Measurements from ENCODE around the gene HHLA2. TPM values are rescaled to one million over a fixed set of nuclear protein-coding genes. Genes with fewer than 3 reads are reported as not detected.

HHLA2 gene
- polyA plus RNA-seq, 1 donor (not counting 4 experiments of a cell fraction or from before 2014, with no cell fraction given) = not detected

DNA sequence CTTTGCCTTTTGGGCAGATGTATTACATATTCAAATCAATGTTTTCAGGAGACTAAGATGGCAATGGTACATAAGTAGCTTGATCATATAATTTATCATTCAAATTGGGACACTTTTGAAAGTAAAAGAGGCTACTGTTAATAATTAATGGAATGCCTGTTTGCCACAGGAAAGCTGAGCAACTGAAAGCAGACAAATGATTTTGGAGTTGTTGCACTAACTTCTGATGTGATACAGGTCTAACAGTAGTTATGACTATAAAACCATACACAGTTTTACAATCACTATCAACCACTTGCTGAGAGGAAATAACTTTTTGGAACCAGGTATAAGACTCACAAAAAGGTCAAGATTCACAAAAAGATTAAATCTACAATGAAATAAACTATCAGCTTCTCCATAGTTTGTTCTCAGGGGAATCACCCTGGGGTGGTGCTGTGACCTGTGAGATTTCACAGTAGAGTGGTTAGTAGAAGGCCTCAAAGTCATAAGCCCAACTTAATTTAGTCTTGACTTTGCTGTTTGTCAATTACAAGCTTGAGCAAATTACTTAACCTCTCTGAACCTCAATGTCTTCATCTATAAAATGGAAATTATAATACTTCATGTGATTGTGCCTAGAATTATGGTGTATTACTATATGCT lies 42.7 kb downstream of the HHLA2 start:
- H3K9me3 ChIP-seq (ENCODE audit: control insufficient read depth, low read depth, low read length) = no peaks in the 10 kb centered on the region
- no peaks in the 10 kb centered on the region for H3K9me1 ChIP-seq (ENCODE audit: control insufficient read depth, extremely low read depth, insufficient read depth, low read length)
- FAIRE-seq (no peak), DNase-seq (ENCODE audit: low read depth, low spot score) (no peak)
- dilution Hi-C loops (cut with MboI; ENCODE audit: extremely low pct_ligation_motif_present, low sequenced_read_pairs) = no loop called here
- H4K20me1 ChIP-seq (ENCODE audit: control insufficient read depth, extremely low read depth, insufficient read depth, low read length) = no peaks in the 10 kb centered on the region
- H3K27ac ChIP-seq (ENCODE audit: control insufficient read depth, insufficient read depth, low read length) = no peak overlapping the region
- H3K4me2 ChIP-seq (ENCODE audit: control insufficient read depth, extremely low read depth, insufficient read depth, low read depth, low read length) = no peak overlapping the region
- no peaks in the 10 kb centered on the region for H3K27me3 ChIP-seq (ENCODE audit: control insufficient read depth, extremely low read depth, insufficient read depth, low read length)
- TF ChIP-seq EZH2 (IDR thresholded peaks at IDR 0.05; ENCODE audit: low read length) = no peak
- TF ChIP-seq, protein P1, sequence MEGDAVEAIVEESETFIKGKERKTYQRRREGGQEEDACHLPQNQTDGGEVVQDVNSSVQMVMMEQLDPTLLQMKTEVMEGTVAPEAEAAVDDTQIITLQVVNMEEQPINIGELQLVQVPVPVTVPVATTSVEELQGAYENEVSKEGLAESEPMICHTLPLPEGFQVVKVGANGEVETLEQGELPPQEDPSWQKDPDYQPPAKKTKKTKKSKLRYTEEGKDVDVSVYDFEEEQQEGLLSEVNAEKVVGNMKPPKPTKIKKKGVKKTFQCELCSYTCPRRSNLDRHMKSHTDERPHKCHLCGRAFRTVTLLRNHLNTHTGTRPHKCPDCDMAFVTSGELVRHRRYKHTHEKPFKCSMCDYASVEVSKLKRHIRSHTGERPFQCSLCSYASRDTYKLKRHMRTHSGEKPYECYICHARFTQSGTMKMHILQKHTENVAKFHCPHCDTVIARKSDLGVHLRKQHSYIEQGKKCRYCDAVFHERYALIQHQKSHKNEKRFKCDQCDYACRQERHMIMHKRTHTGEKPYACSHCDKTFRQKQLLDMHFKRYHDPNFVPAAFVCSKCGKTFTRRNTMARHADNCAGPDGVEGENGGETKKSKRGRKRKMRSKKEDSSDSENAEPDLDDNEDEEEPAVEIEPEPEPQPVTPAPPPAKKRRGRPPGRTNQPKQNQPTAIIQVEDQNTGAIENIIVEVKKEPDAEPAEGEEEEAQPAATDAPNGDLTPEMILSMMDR (optimal IDR thresholded peaks at IDR 0.05 in 1 of 3, IDR thresholded peaks at IDR 0.05 in 1 of 3, conservative IDR thresholded peaks at IDR 0.05 in 1 of 3; ENCODE audit: extremely low read depth in 1 of 3, insufficient read depth in 2 of 3, low read length in 3 of 3) = no peak
- H3K4me3 ChIP-seq (ENCODE audit: control insufficient read depth in 2 of 3, extremely low read depth in 1 of 3, insufficient read depth in 2 of 3, low read depth in 1 of 3, low read length in 3 of 3) = no peak overlapping the region
- no peaks in the 10 kb centered on the region for H3K4me1 ChIP-seq (ENCODE audit: control insufficient read depth, extremely low read depth, insufficient read depth, low read length)
- no peaks in the 10 kb centered on the region for H3K36me3 ChIP-seq (ENCODE audit: control insufficient read depth in 2 of 2, extremely low read depth in 1 of 2, insufficient read depth in 2 of 2, low read length in 2 of 2)
- H2AFZ ChIP-seq (ENCODE audit: control insufficient read depth, low read length) = no peak overlapping the region
- no peak overlapping the region for H3K9ac ChIP-seq (ENCODE audit: control insufficient read depth, extremely low read depth, insufficient read depth, low read length)
- H3K79me2 ChIP-seq (ENCODE audit: control insufficient read depth, insufficient read depth, low read length) = no peaks in the 10 kb centered on the region

DNA sequence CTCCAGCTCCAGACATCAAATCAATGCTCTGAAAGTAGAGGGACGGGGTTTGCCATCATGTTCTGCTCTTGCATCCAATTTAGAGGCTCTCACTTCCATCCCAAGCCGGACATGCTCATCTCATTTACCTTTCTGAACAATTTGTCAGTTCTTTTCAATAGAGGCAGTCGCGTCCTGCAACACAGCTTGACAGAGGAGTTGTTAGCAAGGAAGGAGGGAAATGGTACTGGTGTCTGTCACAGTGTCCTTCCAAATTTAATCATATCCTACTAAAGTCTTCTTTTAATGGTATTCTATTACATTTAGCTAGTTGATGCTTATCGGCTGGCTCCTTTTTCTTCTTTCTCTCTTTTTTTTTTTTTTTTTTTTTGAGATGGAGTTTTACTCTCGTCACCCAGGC lies 45.6 kb downstream of the HHLA2 start:
- Histone ChIP-seq H3K79me2 (ENCODE audit: control insufficient read depth, insufficient read depth, low read length) (no peaks in the 10 kb centered on the region), H3K36me3 (ENCODE audit: control insufficient read depth in 2 of 2, extremely low read depth in 1 of 2, insufficient read depth in 2 of 2, low read length in 2 of 2) (no peaks in the 10 kb centered on the region), H3K9ac (ENCODE audit: control insufficient read depth, extremely low read depth, insufficient read depth, low read length) (no peak overlapping the region), H3K4me2 (ENCODE audit: control insufficient read depth, extremely low read depth, insufficient read depth, low read depth, low read length) (no peak overlapping the region), H3K9me1 (ENCODE audit: control insufficient read depth, extremely low read depth, insufficient read depth, low read length) (no peaks in the 10 kb centered on the region), H3K9me3 (ENCODE audit: control insufficient read depth, low read depth, low read length) (no peaks in the 10 kb centered on the region), H3K4me1 (ENCODE audit: control insufficient read depth, extremely low read depth, insufficient read depth, low read length) (no peaks in the 10 kb centered on the region), H4K20me1 (ENCODE audit: control insufficient read depth, extremely low read depth, insufficient read depth, low read length) (no peaks in the 10 kb centered on the region), H3K4me3 (ENCODE audit: control insufficient read depth in 2 of 3, extremely low read depth in 1 of 3, insufficient read depth in 2 of 3, low read depth in 1 of 3, low read length in 3 of 3) (no peak overlapping the region), H2AFZ (ENCODE audit: control insufficient read depth, low read length) (no peak overlapping the region), H3K27me3 (ENCODE audit: control insufficient read depth, extremely low read depth, insufficient read depth, low read length) (no peaks in the 10 kb centered on the region), H3K27ac (ENCODE audit: control insufficient read depth, insufficient read depth, low read length) (no peak overlapping the region)
- FAIRE-seq = no peak
- TF ChIP-seq, protein P1 (optimal IDR thresholded peaks at IDR 0.05 in 1 of 3, IDR thresholded peaks at IDR 0.05 in 1 of 3, conservative IDR thresholded peaks at IDR 0.05 in 1 of 3; ENCODE audit: extremely low read depth in 1 of 3, insufficient read depth in 2 of 3, low read length in 3 of 3) = no peak
- TF ChIP-seq EZH2 (IDR thresholded peaks at IDR 0.05; ENCODE audit: low read length) = no peak
- dilution Hi-C loops (cut with MboI; ENCODE audit: extremely low pct_ligation_motif_present, low sequenced_read_pairs) = no loop called here
- no peak for DNase-seq (ENCODE audit: low read depth, low spot score)

All from keratinocyte (primary cell).